Choroid plexus epithelial cell (primary cell): ENCODE data around the gene FAM200B.

Experiments
- DNase-seq: peaks from one replicate; pipeline ENCODE4 v3.0.0-alpha.2; 2010; ENCODE audit warnings: low read depth
- H3K4me3 ChIP-seq: 2 replicates; pipeline ENCODE4 v1.5.1; 2011; ENCODE audit warnings: low read depth, mild to moderate bottlenecking, control low read depth, low read length, moderate library complexity
- TF ChIP-seq, protein P1 (sequence below): conservative IDR thresholded peaks from 2 replicates; pipeline ENCODE4 v1.5.1; 2011; ENCODE audit warnings: low read depth, mild to moderate bottlenecking, control low read depth, inconsistent platforms, low read length, moderate library complexity

Gene FAM200B

DNA sequence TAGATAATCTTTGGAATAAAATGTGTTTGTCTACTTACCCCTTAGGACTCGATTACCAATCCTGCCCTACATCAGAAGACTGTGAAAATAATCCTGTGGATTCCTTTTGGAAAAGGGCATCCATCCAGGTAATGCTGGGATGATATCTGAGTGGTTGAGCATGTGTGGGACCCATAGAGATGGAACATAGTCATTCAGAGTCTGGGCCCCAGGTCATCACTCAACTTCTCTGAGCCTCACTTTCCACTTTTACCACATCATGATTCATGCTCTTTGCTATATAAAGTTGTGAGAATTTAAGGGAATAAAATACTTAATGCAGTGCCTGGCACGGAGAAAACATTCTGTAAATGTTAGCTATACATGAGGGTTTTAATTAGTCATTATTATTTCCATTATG lies 30.1 kb downstream of the FAM200B start:
- TF ChIP-seq, protein P1, sequence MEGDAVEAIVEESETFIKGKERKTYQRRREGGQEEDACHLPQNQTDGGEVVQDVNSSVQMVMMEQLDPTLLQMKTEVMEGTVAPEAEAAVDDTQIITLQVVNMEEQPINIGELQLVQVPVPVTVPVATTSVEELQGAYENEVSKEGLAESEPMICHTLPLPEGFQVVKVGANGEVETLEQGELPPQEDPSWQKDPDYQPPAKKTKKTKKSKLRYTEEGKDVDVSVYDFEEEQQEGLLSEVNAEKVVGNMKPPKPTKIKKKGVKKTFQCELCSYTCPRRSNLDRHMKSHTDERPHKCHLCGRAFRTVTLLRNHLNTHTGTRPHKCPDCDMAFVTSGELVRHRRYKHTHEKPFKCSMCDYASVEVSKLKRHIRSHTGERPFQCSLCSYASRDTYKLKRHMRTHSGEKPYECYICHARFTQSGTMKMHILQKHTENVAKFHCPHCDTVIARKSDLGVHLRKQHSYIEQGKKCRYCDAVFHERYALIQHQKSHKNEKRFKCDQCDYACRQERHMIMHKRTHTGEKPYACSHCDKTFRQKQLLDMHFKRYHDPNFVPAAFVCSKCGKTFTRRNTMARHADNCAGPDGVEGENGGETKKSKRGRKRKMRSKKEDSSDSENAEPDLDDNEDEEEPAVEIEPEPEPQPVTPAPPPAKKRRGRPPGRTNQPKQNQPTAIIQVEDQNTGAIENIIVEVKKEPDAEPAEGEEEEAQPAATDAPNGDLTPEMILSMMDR, result no peak
- no peak for DNase-seq
- no peak overlapping the region for H3K4me3 ChIP-seq

DNA sequence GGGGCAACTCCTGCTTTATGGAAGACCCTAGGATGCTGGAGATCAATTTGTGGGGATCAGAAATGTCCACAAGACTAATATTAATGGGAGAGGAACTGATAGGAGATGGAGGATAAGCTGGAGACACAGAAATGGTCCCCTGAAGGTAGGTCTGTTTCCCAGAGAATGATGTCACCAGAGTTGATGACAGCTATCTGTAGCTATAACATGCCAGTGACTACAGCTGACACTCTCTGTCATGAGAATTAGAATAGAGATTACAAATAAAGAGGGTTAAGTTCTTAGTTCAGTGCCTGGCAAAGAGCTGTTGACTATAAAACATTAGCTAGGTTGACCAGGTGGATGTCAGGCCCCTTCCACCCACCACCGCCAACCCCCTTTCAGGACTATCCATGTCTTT lies 30.6 kb downstream of the FAM200B start:
- H3K4me3 ChIP-seq, result no peak overlapping the region
- TF ChIP-seq, protein P1, result no peak
- no peak for DNase-seq

- no peak overlapping the region for H3K4me3 ChIP-seq
- TF ChIP-seq, protein P1, result no peak
- DNase-seq, result no peak
Observed at GRCh38 chr4:15714141-15714540, 32.5 kb downstream of the FAM200B start.

GRCh38 chr4:15714646-15715435 lies 33.2 kb downstream of the FAM200B start:
- TF ChIP-seq, protein P1, result no peak
- peak; percentile 29 for DNase-seq
- H3K4me3 ChIP-seq, result no peak overlapping the region

- DNase-seq, result no peak
- TF ChIP-seq, protein P1, result no peak
Observed at GRCh38 chr4:15716115-15716514, 34.5 kb downstream of the FAM200B start.

DNA sequence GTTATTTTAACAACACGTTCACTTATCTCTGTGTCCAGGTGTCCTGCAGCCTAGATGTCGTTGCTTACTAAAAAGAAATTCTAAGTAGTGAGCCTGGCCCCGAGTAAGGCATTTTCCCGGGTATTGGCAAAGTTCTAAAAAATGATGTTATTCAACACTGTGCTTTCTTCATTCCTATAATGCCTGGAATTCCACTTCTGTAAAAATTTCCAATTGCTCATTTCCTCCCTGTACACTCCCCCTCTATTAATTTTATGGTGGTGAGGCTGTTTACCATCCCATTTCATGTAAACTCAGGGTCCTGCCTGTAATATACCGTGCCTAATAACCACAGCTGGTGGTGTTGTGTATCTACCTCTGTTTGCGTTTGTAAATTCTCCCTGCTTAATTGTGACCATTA lies 35.5 kb downstream of the FAM200B start:
- peak; percentile 62 for DNase-seq
- TF ChIP-seq, protein P1, result no peak
- no peak overlapping the region for H3K4me3 ChIP-seq

More at GRCh38 chr4:15716115-15716514, 34.5 kb downstream of the FAM200B start:
- no peak overlapping the region for H3K4me3 ChIP-seq
